ENCODE results near the gene ZNRF3.

The ZNRF3 gene

GRCh38 chr22:29061773-29062172 is 178.4 kb downstream of the ZNRF3 start, which contains the start of gene C22orf31:
TSS of gene C22orf31 (minus strand) at chr22:29061831. CDS start at chr22:29061792, 39 bp downstream.
- H3K9ac ChIP-seq (ENCODE audit: low read length) = no peak within 1 kb of the TSS
- H3K4me1 ChIP-seq (ENCODE audit: low read length) = no peaks in the 10 kb centered on the region
- no peaks in the 10 kb centered on the region for H3K36me3 ChIP-seq (replicated peaks; ENCODE audit: low read depth, low read length)
- H2AFZ ChIP-seq (ENCODE audit: low read depth, low read length) = no peak within 1 kb of the TSS
- H4K20me1 ChIP-seq (ENCODE audit: insufficient read depth, low read length) = no peaks in the 10 kb centered on the region
- no peak within 1 kb of the TSS for H3K27ac ChIP-seq (ENCODE audit: low read length)
- no peak within 1 kb of the TSS for H3K4me2 ChIP-seq (ENCODE audit: low read length)
- H3K27me3 ChIP-seq (ENCODE audit: low read depth, low read length) = peaks cover 11% of the 10 kb centered on the region
- no peaks in the 10 kb centered on the region for H3K79me2 ChIP-seq (ENCODE audit: low read length)
- no peak within 1 kb of the TSS for H3K4me3 ChIP-seq (ENCODE audit: low read length)
- TF ChIP-seq CTCF (IDR thresholded peaks at IDR 0.05; ENCODE audit: low read depth, low read length) (no peak), EZH2phosphoT487 (IDR thresholded peaks at IDR 0.05; ENCODE audit: low read depth) (no peak)
- H3K9me3 ChIP-seq (ENCODE audit: insufficient read depth, low read length) = no peaks in the 10 kb centered on the region

DNA sequence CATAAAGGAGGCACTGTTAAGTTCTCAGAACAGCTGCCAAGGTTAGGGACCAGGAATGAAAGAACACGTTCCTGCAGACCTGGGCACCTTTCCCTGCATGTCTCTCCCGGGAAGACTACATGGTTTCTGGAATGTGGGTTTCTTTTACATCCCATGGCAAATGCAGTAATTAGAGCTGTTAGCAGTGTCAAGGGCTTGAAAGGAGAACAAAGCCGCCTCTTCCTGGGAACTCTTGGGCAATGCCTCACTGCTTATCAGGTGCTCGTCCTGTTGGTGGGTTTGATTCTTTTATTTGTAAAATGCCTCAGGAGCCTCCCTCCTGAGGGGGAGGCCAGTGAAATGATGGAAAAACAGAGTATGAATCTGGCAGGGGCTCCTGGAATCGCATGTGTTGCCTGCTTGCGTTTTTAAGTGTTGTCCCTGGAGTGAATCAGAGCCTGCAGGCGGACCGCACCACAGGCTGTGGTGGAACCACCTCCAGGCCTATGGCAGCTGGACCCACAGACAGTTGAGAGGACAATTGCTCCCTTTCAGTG is 179.0 kb downstream of the ZNRF3 start:
- no peak for TF ChIP-seq CTCF (IDR thresholded peaks at IDR 0.05; ENCODE audit: low read depth, low read length)
- no peak for TF ChIP-seq EZH2phosphoT487 (IDR thresholded peaks at IDR 0.05; ENCODE audit: low read depth)
- no peaks in the 10 kb centered on the region for H3K36me3 ChIP-seq (replicated peaks; ENCODE audit: low read depth, low read length)
- no peaks in the 10 kb centered on the region for H3K4me1 ChIP-seq (ENCODE audit: low read length)
- no peaks in the 10 kb centered on the region for H3K79me2 ChIP-seq (ENCODE audit: low read length)
- H3K4me3 ChIP-seq (ENCODE audit: low read length) = no peak overlapping the region
- peaks cover 11% of the 10 kb centered on the region for H3K27me3 ChIP-seq (ENCODE audit: low read depth, low read length)
- no peak overlapping the region for H2AFZ ChIP-seq (ENCODE audit: low read depth, low read length)
- H3K9ac ChIP-seq (ENCODE audit: low read length) = no peak overlapping the region
- no peaks in the 10 kb centered on the region for H4K20me1 ChIP-seq (ENCODE audit: insufficient read depth, low read length)
- no peak overlapping the region for H3K4me2 ChIP-seq (ENCODE audit: low read length)
- no peak overlapping the region for H3K27ac ChIP-seq (ENCODE audit: low read length)
- no peaks in the 10 kb centered on the region for H3K9me3 ChIP-seq (ENCODE audit: insufficient read depth, low read length)

DNA sequence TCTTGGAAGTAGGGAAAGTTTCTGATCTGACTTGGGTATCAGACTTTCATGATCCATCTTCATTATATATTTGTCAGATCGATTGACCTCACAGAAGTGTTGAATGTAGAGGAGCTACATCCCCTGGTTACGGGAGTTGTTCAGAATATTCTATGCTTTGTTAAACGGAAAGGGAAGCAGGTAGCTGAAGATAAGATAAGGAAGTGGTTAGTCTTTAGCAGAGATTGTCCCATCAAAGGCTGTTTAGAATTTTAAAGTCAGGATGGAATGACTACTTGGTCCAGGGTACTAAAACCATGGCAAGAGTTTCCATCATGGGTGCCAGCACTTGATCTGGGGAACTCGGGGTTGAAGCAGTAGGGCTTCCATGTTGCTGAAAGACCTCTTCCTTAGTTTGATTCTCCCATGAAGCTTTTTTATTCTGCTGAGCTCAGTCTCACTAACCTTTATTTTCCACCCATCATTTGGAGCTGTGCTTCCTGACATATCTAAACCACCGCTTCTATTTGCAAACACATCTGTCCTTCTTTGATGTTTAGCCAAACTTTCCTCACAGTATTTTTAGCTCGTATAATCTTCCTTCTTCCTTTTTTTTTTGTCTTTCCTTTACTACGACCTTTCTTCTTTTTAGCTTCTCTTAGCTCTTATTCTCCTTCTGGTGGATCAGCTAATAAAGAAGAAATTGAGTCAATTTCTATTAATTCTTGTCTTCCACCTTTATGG is 182.3 kb downstream of the ZNRF3 start:
- Histone ChIP-seq H3K27ac (ENCODE audit: low read length) (no peak overlapping the region), H4K20me1 (ENCODE audit: insufficient read depth, low read length) (no peaks in the 10 kb centered on the region), H3K79me2 (ENCODE audit: low read length) (no peaks in the 10 kb centered on the region), H2AFZ (ENCODE audit: low read depth, low read length) (no peak overlapping the region), H3K4me3 (ENCODE audit: low read length) (no peak overlapping the region), H3K27me3 (ENCODE audit: low read depth, low read length) (peaks cover 25% of the 10 kb centered on the region), H3K36me3 (replicated peaks; ENCODE audit: low read depth, low read length) (no peaks in the 10 kb centered on the region), H3K9ac (ENCODE audit: low read length) (no peak overlapping the region), H3K9me3 (ENCODE audit: insufficient read depth, low read length) (no peaks in the 10 kb centered on the region), H3K4me1 (ENCODE audit: low read length) (no peaks in the 10 kb centered on the region), H3K4me2 (ENCODE audit: low read length) (no peak overlapping the region)
- TF ChIP-seq CTCF (IDR thresholded peaks at IDR 0.05; ENCODE audit: low read depth, low read length) (no peak), EZH2phosphoT487 (IDR thresholded peaks at IDR 0.05; ENCODE audit: low read depth) (no peak)

GRCh38 chr22:29069463-29069862 is 186.1 kb downstream of the ZNRF3 start:
- Histone ChIP-seq H4K20me1 (ENCODE audit: insufficient read depth, low read length) (no peaks in the 10 kb centered on the region), H3K79me2 (ENCODE audit: low read length) (no peaks in the 10 kb centered on the region), H3K9me3 (ENCODE audit: insufficient read depth, low read length) (no peaks in the 10 kb centered on the region), H3K36me3 (replicated peaks; ENCODE audit: low read depth, low read length) (no peaks in the 10 kb centered on the region), H3K4me2 (ENCODE audit: low read length) (no peak overlapping the region), H3K4me1 (ENCODE audit: low read length) (peaks cover 10% of the 10 kb centered on the region), H2AFZ (ENCODE audit: low read depth, low read length) (no peak overlapping the region), H3K4me3 (ENCODE audit: low read length) (no peak overlapping the region), H3K27me3 (ENCODE audit: low read depth, low read length) (peaks cover 42% of the 10 kb centered on the region), H3K27ac (ENCODE audit: low read length) (no peak overlapping the region), H3K9ac (ENCODE audit: low read length) (no peak overlapping the region)
- TF ChIP-seq EZH2phosphoT487 (IDR thresholded peaks at IDR 0.05; ENCODE audit: low read depth) (no peak), CTCF (IDR thresholded peaks at IDR 0.05; ENCODE audit: low read depth, low read length) (no peak)
